CD14-positive monocyte (primary cell): Measurements from ENCODE around the gene CAP2. TPM values are rescaled to one million over a fixed set of nuclear protein-coding genes. Genes with fewer than 3 reads are reported as not detected.

Experiments used
- DNase-seq, 3 donors: peaks; one replicate each; pipeline ENCODE4 v3.0.0-alpha.2; 2011 to 2022
- H2AFZ ChIP-seq: 2 replicates; pipeline ENCODE4 v1.6.0; 2012; ENCODE audit warnings: mild to moderate bottlenecking, low read depth, low read length, inconsistent platforms; ENCODE audit not compliant: insufficient read depth, poor library complexity, severe bottlenecking
- H3K27ac ChIP-seq, 2 donors: 1 replicate in 1 of 2; 2 replicates in 1 of 2; pipeline ENCODE4 v1.5.1; 2012 to 2013; ENCODE audit warnings: low read length in 2 of 2, control low read depth in 1 of 2, inconsistent platforms in 1 of 2, low read depth in 1 of 2, mild to moderate bottlenecking in 1 of 2
- H3K27me3 ChIP-seq, 2 donors: one replicate each; pipeline versions ENCODE4 v1.6.0 to v1.6.1; 2011 to 2013; ENCODE audit warnings: low read length in 2 of 2; ENCODE audit not compliant: control insufficient read depth in 2 of 2, insufficient read depth in 2 of 2
- H3K36me3 ChIP-seq, 2 donors: replicated peaks in 1 of 2; 1 replicate in 1 of 2; 2 replicates in 1 of 2; pipeline versions ENCODE4 v1.5.1 to v1.6.1; 2012 to 2013; ENCODE audit warnings: low read length in 2 of 2, control low read depth in 1 of 2, inconsistent platforms in 1 of 2, mild to moderate bottlenecking in 1 of 2; ENCODE audit not compliant: insufficient read depth in 2 of 2, control insufficient read depth in 1 of 2
- H3K4me1 ChIP-seq, 2 donors: 1 replicate in 1 of 2; 2 replicates in 1 of 2; pipeline versions ENCODE4 v1.5.1 to v1.6.1; 2012 to 2013; ENCODE audit warnings: low read length in 2 of 2, control low read depth in 1 of 2, inconsistent platforms in 1 of 2, mild to moderate bottlenecking in 1 of 2, moderate library complexity in 1 of 2; ENCODE audit not compliant: insufficient read depth in 2 of 2, control insufficient read depth in 1 of 2
- H3K4me2 ChIP-seq: replicated peaks from 2 replicates; pipeline ENCODE3; 2012; ENCODE audit warnings: low read length, moderate library complexity, mild to moderate bottlenecking; ENCODE audit not compliant: poor library complexity, severe bottlenecking; ENCODE audit errors: extremely low read depth
- H3K4me3 ChIP-seq, 3 experiments: fragments of 200-600 bp in 1 of 3; sonication (generic) in 1 of 3; replicated peaks in 1 of 3; 1 replicate in 2 of 3; 2 replicates in 1 of 3; pipeline ENCODE4 v1.5.1; 2011 to 2013; ENCODE audit warnings: low read length in 3 of 3, mild to moderate bottlenecking in 3 of 3, control low read depth in 2 of 3, low read depth in 2 of 3, inconsistent platforms in 1 of 3, moderate library complexity in 1 of 3
- H3K79me2 ChIP-seq: 2 replicates; pipeline ENCODE4 v1.6.0; 2012; ENCODE audit warnings: mild to moderate bottlenecking, control low read depth, inconsistent platforms, low read length, moderate library complexity; ENCODE audit not compliant: insufficient read depth
- H3K9ac ChIP-seq: 2 replicates; pipeline ENCODE4 v1.6.0; 2017; ENCODE audit warnings: low read length, mild to moderate bottlenecking; ENCODE audit not compliant: insufficient read depth, poor library complexity, severe bottlenecking
- H3K9me3 ChIP-seq, 2 donors: replicated peaks in 1 of 2; 1 replicate in 1 of 2; 2 replicates in 1 of 2; pipeline versions ENCODE4 v1.5.1 to v1.6.1; 2012 to 2013; ENCODE audit warnings: low read length in 2 of 2, control low read depth in 1 of 2; ENCODE audit not compliant: control insufficient read depth in 1 of 2, insufficient read depth in 1 of 2
- H4K20me1 ChIP-seq: 2 replicates; pipeline ENCODE4 v1.6.0; 2012; ENCODE audit warnings: mild to moderate bottlenecking, low read length, control low read depth, moderate library complexity; ENCODE audit not compliant: insufficient read depth
- H3K27ac Mint-ChIP-seq, 7 donors: one replicate each; pipeline ENCODE4 v1.8.0; 2020; ENCODE audit warnings: mild to moderate bottlenecking in 7 of 7, mixed read lengths in 7 of 7, moderate library complexity in 6 of 7, inconsistent platforms in 2 of 7
- H3K27me3 Mint-ChIP-seq, 3 donors: one replicate each; pipeline ENCODE4 v1.8.0; 2021 to 2022; ENCODE audit warnings: low read depth in 3 of 3, mild to moderate bottlenecking in 3 of 3, mixed read lengths in 3 of 3, moderate library complexity in 3 of 3, inconsistent platforms in 1 of 3
- H3K36me3 Mint-ChIP-seq, 2 donors: one replicate each; pipeline ENCODE4 v1.8.0; 2020; ENCODE audit warnings: mixed read lengths in 2 of 2, inconsistent platforms in 1 of 2, mild to moderate bottlenecking in 1 of 2
- H3K4me1 Mint-ChIP-seq: one replicate; pipeline ENCODE4 v1.8.0; 2020; ENCODE audit warnings: mild to moderate bottlenecking, mixed read lengths
- H3K4me3 Mint-ChIP-seq, 2 donors: one replicate each; pipeline ENCODE4 v1.8.0; 2020; ENCODE audit warnings: mild to moderate bottlenecking in 2 of 2, mixed read lengths in 2 of 2, moderate library complexity in 1 of 2
- H3K9me3 Mint-ChIP-seq, 7 donors: one replicate each; pipeline ENCODE4 v1.8.0; 2020 to 2022; ENCODE audit warnings: mixed read lengths in 7 of 7, mild to moderate bottlenecking in 6 of 7, moderate library complexity in 6 of 7, inconsistent platforms in 2 of 7
- CTCF ChIP-seq: fragments of 200-600 bp; IDR thresholded peaks from one replicate; pipeline ENCODE4 v1.8.0; 2022; ENCODE audit warnings: antibody characterized with exemption, mild to moderate bottlenecking
- WGBS: methylation state at CpG from one replicate; pipeline ENCODE4 v1.1.5; 2013; ENCODE audit warnings: missing lambda C conversion rate; ENCODE audit not compliant: insufficient coverage; 5-methylcytosine and 5-hydroxymethylcytosine counted together
- intact Hi-C, 2 donors: fragments of 100-400 bp; cut with micrococcal nuclease; formaldehyde crosslinking; loops; one replicate each; pipeline versions ENCODE4 v1.15.0 to v1.15.1; 2023
- polyA plus RNA-seq, 3 donors: library from polyadenylated mRNA; depleted of rRNA in 1 of 3; unstranded in 2 of 3; stranded (reverse) in 1 of 3; fragments of 300-500 nt in 2 of 3; fragments of >200 nt in 1 of 3; fragmentation: Illumina TruSeq in 2 of 3; gene quantifications; 1 replicate in 2 of 3; 2 replicates in 1 of 3; pipeline ENCODE4 v1.2.3, GENCODE V29; 2012 to 2021

The CAP2 gene
- polyA plus RNA-seq, 3 donors, result not detected

- WGBS, result 89% methylated on average over 7 of the region's 7 CpGs
- no peaks in the 10 kb centered on the region for H3K36me3 ChIP-seq
- H3K27me3 ChIP-seq, result no peaks in the 10 kb centered on the region
- no peak overlapping the region for H3K4me2 ChIP-seq
- intact Hi-C loops, result no loop called here
- H3K9ac ChIP-seq, result no peak overlapping the region
- H4K20me1 ChIP-seq, result no peaks in the 10 kb centered on the region
- no peak overlapping the region for H3K27ac ChIP-seq
- no peak overlapping the region for H3K27ac Mint-ChIP-seq
- H2AFZ ChIP-seq, result no peak overlapping the region
- peaks cover 0 to 3% (median 0%) of the 10 kb centered on the region in 7 donors for H3K9me3 Mint-ChIP-seq
- H3K4me1 ChIP-seq, result no peaks in the 10 kb centered on the region
- H3K36me3 Mint-ChIP-seq, result no peaks in the 10 kb centered on the region
- TF ChIP-seq CTCF, result no peak
- H3K4me3 Mint-ChIP-seq, result no peak overlapping the region
- no peak for DNase-seq
- peaks cover 2 to 5% (median 4%) of the 10 kb centered on the region in 3 donors for H3K27me3 Mint-ChIP-seq
- H3K4me1 Mint-ChIP-seq, result no peaks in the 10 kb centered on the region
- no peaks in the 10 kb centered on the region for H3K9me3 ChIP-seq
- no peaks in the 10 kb centered on the region for H3K79me2 ChIP-seq
- H3K4me3 ChIP-seq, result no peak overlapping the region
Measured at GRCh38 chr6:17421406-17421805, 28.0 kb downstream of the CAP2 start.

- intact Hi-C loops, result no loop called here
- H3K9me3 Mint-ChIP-seq, result peaks cover 0 to 3% (median 0%) of the 10 kb centered on the region in 7 donors
- no peak overlapping the region for H2AFZ ChIP-seq
- H3K36me3 Mint-ChIP-seq, result no peaks in the 10 kb centered on the region
- no peak for TF ChIP-seq CTCF
- no peak for DNase-seq
- no peak overlapping the region for H3K27ac ChIP-seq
- no peaks in the 10 kb centered on the region for H3K4me1 ChIP-seq
- H3K9me3 ChIP-seq, result no peaks in the 10 kb centered on the region
- no peak overlapping the region for H3K4me3 Mint-ChIP-seq
- no peaks in the 10 kb centered on the region for H3K4me1 Mint-ChIP-seq
- no peaks in the 10 kb centered on the region for H3K27me3 ChIP-seq
- no peak overlapping the region for H3K27ac Mint-ChIP-seq
- 0% methylated on average over 1 of the region's 4 CpGs for WGBS
- no peak overlapping the region for H3K4me3 ChIP-seq
- H3K36me3 ChIP-seq, result no peaks in the 10 kb centered on the region
- H3K79me2 ChIP-seq, result no peaks in the 10 kb centered on the region
- no peaks in the 10 kb centered on the region for H4K20me1 ChIP-seq
- H3K27me3 Mint-ChIP-seq, result peaks cover 1 to 3% (median 2%) of the 10 kb centered on the region in 3 donors
- no peak overlapping the region for H3K4me2 ChIP-seq
- H3K9ac ChIP-seq, result no peak overlapping the region
Measured at GRCh38 chr6:17423026-17423425, 29.6 kb downstream of the CAP2 start.
